ENCODE data around the gene FSTL4. TPM values are rescaled to one million over a fixed set of nuclear protein-coding genes. Genes with fewer than 3 reads are reported as not detected.

The FSTL4 gene
- total RNA-seq, 4 donors from 2014 or later = 0.22 to 0.47 (median 0.27) TPM; not detected in 1

- Histone ChIP-seq H3K27me3 (peaks cover 24% of the 10 kb centered on the region), H3K4me3 (no peak overlapping the region), H3K9me3 (no peaks in the 10 kb centered on the region), H3K27ac (no peak overlapping the region), H3K4me1 (no peaks in the 10 kb centered on the region), H3K36me3 (no peaks in the 10 kb centered on the region)
- no CpG with 5 or more reads among the region's 6 CpGs for WGBS, 2 donors (ENCODE audit: low coverage in 1 of 2)
- no peak for TF ChIP-seq POLR2AphosphoS5 (IDR thresholded peaks at IDR 0.05)
- no peak for TF ChIP-seq CTCF (IDR thresholded peaks at IDR 0.05)
- no peak for TF ChIP-seq POLR2A (IDR thresholded peaks at IDR 0.05)
- TF ChIP-seq EP300 (IDR thresholded peaks at IDR 0.05) = no peak
- ATAC-seq = no peak
These were observed 203.1 kb downstream of the FSTL4 start for GRCh38 chr5:133409210-133409674.

GRCh38 chr5:133408322-133408721 is 204.0 kb downstream of the FSTL4 start:
- Histone ChIP-seq H3K9me3 (no peaks in the 10 kb centered on the region), H3K27me3 (peaks cover 22% of the 10 kb centered on the region), H3K4me3 (no peak overlapping the region), H3K27ac (no peak overlapping the region), H3K36me3 (no peaks in the 10 kb centered on the region), H3K4me1 (no peaks in the 10 kb centered on the region)
- ATAC-seq = no peak
- TF ChIP-seq POLR2A (IDR thresholded peaks at IDR 0.05) = no peak
- WGBS, 2 donors (ENCODE audit: low coverage in 1 of 2) = 70% methylated on average over 2 of the region's 8 CpGs; no CpG with 5 or more reads in 1 of the 2 donors

DNA sequence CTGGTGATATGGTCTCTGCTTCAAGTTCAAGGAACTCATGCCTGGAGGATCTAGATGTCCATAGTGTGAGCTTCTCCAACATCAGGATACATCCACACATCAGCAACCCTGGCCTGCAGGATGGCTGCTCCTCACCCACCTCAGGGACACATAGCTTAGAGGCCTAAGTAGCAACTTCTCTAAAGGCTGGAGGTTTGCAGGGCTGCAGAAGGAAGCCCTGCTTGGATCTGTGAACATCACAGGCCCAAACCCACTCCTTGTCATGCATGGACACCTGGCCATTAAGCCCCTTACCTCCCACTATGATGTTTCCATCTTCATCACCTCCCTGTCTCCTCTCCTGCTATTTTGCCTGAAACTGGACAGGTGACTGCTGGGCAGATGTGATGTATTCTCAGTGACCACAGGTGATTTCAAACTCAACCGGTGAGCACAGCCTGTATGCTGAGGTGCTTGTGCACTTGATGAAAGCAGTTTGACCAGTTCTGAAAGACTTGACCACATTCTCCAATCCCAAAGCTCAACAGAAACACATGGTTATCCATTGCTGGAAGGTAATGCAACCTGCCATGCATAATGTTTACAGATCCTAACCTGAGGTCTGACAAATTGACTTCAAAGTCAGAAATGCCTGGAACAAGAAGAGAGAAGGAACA is 205.2 kb downstream of the FSTL4 start:
- no peaks in the 10 kb centered on the region for H3K36me3 ChIP-seq
- no peaks in the 10 kb centered on the region for H3K9me3 ChIP-seq
- no peak overlapping the region for H3K27ac ChIP-seq
- TF ChIP-seq POLR2AphosphoS5 (IDR thresholded peaks at IDR 0.05) (no peak), CTCF (IDR thresholded peaks at IDR 0.05) (no peak), EP300 (IDR thresholded peaks at IDR 0.05) (no peak), POLR2A (IDR thresholded peaks at IDR 0.05) (no peak)
- no peaks in the 10 kb centered on the region for H3K4me1 ChIP-seq
- peaks cover 22% of the 10 kb centered on the region for H3K27me3 ChIP-seq
- no CpG with 5 or more reads among the region's 1 CpG for WGBS, 2 donors (ENCODE audit: low coverage in 1 of 2)
- ATAC-seq = no peak
- no peak overlapping the region for H3K4me3 ChIP-seq

GRCh38 chr5:133406208-133406976 is 205.9 kb downstream of the FSTL4 start:
- Histone ChIP-seq H3K9me3 (no peaks in the 10 kb centered on the region), H3K27ac (no peak overlapping the region), H3K4me3 (no peak overlapping the region), H3K36me3 (no peaks in the 10 kb centered on the region), H3K27me3 (peaks cover 22% of the 10 kb centered on the region), H3K4me1 (no peaks in the 10 kb centered on the region)
- no peak for ATAC-seq
- WGBS, 2 donors (ENCODE audit: low coverage in 1 of 2) = 100% methylated on average over 3 of the region's 4 CpGs; no CpG with 5 or more reads in 1 of the 2 donors
- TF ChIP-seq POLR2AphosphoS5 (IDR thresholded peaks at IDR 0.05) (no peak), EP300 (IDR thresholded peaks at IDR 0.05) (no peak), POLR2A (IDR thresholded peaks at IDR 0.05) (no peak), CTCF (IDR thresholded peaks at IDR 0.05) (no peak)

GRCh38 chr5:133405275-133406034 is 206.9 kb downstream of the FSTL4 start:
- H3K36me3 ChIP-seq = no peaks in the 10 kb centered on the region
- no peaks in the 10 kb centered on the region for H3K9me3 ChIP-seq
- no peak overlapping the region for H3K4me3 ChIP-seq
- no peaks in the 10 kb centered on the region for H3K4me1 ChIP-seq
- TF ChIP-seq POLR2A (IDR thresholded peaks at IDR 0.05) (no peak), POLR2AphosphoS5 (IDR thresholded peaks at IDR 0.05) (no peak), CTCF (IDR thresholded peaks at IDR 0.05) (no peak), EP300 (IDR thresholded peaks at IDR 0.05) (no peak)
- peaks cover 19% of the 10 kb centered on the region for H3K27me3 ChIP-seq
- ATAC-seq = no peak
- H3K27ac ChIP-seq = no peak overlapping the region
- 94 to 100% methylated on average over 1 to 5 of the region's 17 CpGs for WGBS, 2 donors (ENCODE audit: low coverage in 1 of 2)
